SK-N-MC (cell line): ENCODE data around the gene C12orf56.

Experiments
- EZH2 ChIP-seq: fragments of 200-600 bp; sonication (generic); IDR thresholded peaks from one replicate; pipeline ENCODE4 v1.6.1; 2017; ENCODE audit warnings: antibody characterized with exemption
- FOXP2 ChIP-seq: optimal IDR thresholded peaks from 2 replicates; pipeline ENCODE3; 2011; ENCODE audit warnings: mild to moderate bottlenecking, moderate library complexity; ENCODE audit not compliant: insufficient read depth; ENCODE audit errors: extremely low read length, control extremely low read depth
- POLR2AphosphoS5 ChIP-seq: IDR thresholded peaks from 2 replicates; pipeline ENCODE4 v1.6.1; 2012; ENCODE audit warnings: mild to moderate bottlenecking, low read depth, low read length, borderline replicate concordance

DNA sequence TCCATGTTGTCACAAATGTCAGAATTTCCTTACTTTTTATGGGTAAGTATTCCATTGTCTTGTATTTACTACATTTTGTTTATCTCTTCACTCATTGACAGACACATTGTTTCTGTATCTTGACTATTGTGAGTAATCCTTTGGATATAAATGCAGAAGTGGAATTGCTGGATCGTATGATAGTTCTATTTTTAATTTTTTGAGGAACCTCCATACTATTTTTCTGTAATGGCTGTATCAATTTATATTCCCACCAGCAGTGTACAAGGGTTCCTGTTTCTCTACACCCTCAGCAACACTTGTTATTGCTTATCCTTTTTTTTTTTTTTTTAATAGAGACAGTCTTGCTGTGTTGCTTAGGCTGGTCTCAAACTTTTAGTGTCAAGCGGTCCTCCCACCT lies 164.9 kb downstream of the C12orf56 start:
- TF ChIP-seq EZH2 = no peak
- TF ChIP-seq POLR2AphosphoS5 = no peak
- no peak for TF ChIP-seq FOXP2
